DMS53 (cell line): Measurements from ENCODE around the gene UCP3.

Experiments
- DNase-seq: peaks from one replicate; lab custom pipeline; 2025; lab: John Stamatoyannopoulos, UW

Gene UCP3

DNA sequence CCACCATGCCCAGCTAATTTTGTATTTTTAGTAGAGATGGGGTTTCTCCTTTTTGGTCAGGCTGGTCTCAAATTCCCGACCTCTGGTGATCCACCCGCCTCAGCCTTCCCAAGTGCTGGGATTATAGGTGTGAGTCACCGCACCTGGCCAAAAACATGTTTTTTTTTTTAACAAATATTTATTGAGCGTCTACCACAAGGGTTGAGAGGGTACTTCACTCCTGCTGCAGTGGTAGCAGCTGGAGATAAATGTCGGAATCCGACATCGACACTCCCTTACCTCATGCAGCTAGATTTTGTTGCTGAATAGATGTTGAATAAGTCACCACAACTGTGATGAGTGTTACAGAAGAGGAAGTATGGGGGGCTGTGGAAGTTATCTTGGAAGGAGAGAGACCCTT lies 57.1 kb downstream of the UCP3 start:
- DNase-seq: peak; percentile 100

DNA sequence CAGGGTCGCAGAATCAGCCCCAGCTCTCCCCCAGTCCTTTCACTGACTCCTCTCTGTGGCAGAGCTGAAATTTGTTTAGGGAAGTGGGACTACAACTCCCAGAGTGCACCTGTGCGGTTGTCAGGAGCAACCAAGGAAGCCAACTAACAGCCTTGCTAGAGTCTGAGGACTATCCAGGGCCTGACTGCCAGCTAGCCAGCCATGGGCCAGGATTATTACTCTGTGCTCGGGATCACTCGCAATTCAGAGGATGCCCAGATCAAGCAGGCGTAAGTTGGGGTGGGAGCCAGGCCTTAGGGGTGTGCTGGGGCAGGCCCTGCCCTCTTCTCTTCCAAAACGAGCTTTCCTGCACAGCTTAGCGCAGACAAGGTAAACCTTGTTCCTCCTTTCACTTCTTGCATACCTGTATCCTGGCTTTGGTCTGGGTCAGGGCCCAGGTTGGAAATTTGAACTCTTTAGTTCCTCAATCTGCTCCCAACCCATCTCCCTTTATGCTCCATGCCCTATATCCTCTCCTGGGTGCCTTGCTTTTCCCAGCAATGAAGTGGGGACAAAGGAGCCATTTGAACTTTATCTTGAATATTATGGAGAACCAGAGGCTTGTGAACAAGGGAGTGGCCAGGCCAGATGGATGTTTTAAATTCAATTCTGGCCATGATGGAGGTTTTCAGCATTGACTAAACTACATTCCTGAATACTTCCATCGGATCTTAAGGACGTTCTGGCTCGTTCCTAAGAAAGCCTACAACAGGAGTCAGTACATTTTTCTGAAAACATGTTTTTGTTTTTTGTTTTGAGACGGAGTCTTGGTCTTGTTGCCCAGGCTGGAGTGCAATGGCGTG lies 57.8 kb downstream of the UCP3 start, which contains the start of gene DNAJB13:
DNAJB13 (plus strand) TSS at position 158 of the 842 bp plus-strand sequence; CDS start at position 202, 44 bp downstream.
- DNase-seq: peak; percentile 98
